ENCODE results near the gene KLHL7. TPM values are rescaled to one million over a fixed set of nuclear protein-coding genes. Genes with fewer than 3 reads are reported as not detected.

Gene KLHL7
- total RNA-seq, 1 donor from 2014 or later: 38.7 TPM

GRCh38 chr7:23200331-23200730, 94.7 kb downstream of the KLHL7 start:
- peaks cover under 1% of the 10 kb centered on the region for H3K27me3 Mint-ChIP-seq (ENCODE audit: low read depth, unreplicated experiment)
- DNase-seq (ENCODE audit: low read depth) (no peak), FAIRE-seq (no peak)
- Histone ChIP-seq H3K4me3 (ENCODE audit: insufficient read depth, low read depth, low read length) (no peak overlapping the region), H3K4me1 (ENCODE audit: insufficient read depth, low read length) (no peaks in the 10 kb centered on the region), H3K79me2 (ENCODE audit: insufficient read depth, low read length) (no peaks in the 10 kb centered on the region), H3K4me2 (ENCODE audit: low read length) (no peak overlapping the region), H2AFZ (ENCODE audit: low read depth, low read length) (no peak overlapping the region), H3K27me3 (ENCODE audit: insufficient read depth, low read length) (no peaks in the 10 kb centered on the region), H3K9me3 (ENCODE audit: insufficient read depth, low read depth, low read length) (no peaks in the 10 kb centered on the region), H4K20me1 (ENCODE audit: insufficient read depth, low read length) (no peaks in the 10 kb centered on the region), H3K36me3 (ENCODE audit: insufficient read depth, low read length) (peaks cover 21% of the 10 kb centered on the region), H3K9ac (ENCODE audit: low read length) (no peak overlapping the region), H3K27ac (ENCODE audit: low read depth, low read length) (no peak overlapping the region)
- H3K4me1 Mint-ChIP-seq (ENCODE audit: low read depth, unreplicated experiment): no peaks in the 10 kb centered on the region
- H3K36me3 Mint-ChIP-seq (ENCODE audit: low read depth, unreplicated experiment): peaks cover 5% of the 10 kb centered on the region
- TF ChIP-seq EZH2 (IDR thresholded peaks at IDR 0.05; ENCODE audit: insufficient read depth, low read length) (no peak), CTCF (IDR thresholded peaks at IDR 0.05; ENCODE audit: insufficient read depth, low read depth, low read length) (no peak)
- no peak overlapping the region for H3K27ac Mint-ChIP-seq (ENCODE audit: unreplicated experiment)
- H3K9me3 Mint-ChIP-seq (ENCODE audit: unreplicated experiment): no peaks in the 10 kb centered on the region
- no peak overlapping the region for H3K4me3 Mint-ChIP-seq (ENCODE audit: unreplicated experiment)

- Mint-ChIP-seq H3K27ac (ENCODE audit: unreplicated experiment) (no peak overlapping the region), H3K9me3 (ENCODE audit: unreplicated experiment) (no peaks in the 10 kb centered on the region)
- no peak for FAIRE-seq
Measured at GRCh38 chr7:23204241-23204640, 98.7 kb downstream of the KLHL7 start.

More at GRCh38 chr7:23204241-23204640, 98.7 kb downstream of the KLHL7 start:
- Mint-ChIP-seq H3K4me1 (ENCODE audit: low read depth, unreplicated experiment) (no peaks in the 10 kb centered on the region), H3K4me3 (ENCODE audit: unreplicated experiment) (no peak overlapping the region), H3K27me3 (ENCODE audit: low read depth, unreplicated experiment) (peaks cover 15% of the 10 kb centered on the region), H3K36me3 (ENCODE audit: low read depth, unreplicated experiment) (peaks cover 4% of the 10 kb centered on the region)
- no peaks in the 10 kb centered on the region for H3K27me3 ChIP-seq (ENCODE audit: insufficient read depth, low read length)
- no peak overlapping the region for H3K4me2 ChIP-seq (ENCODE audit: low read length)
- no peak overlapping the region for H3K9ac ChIP-seq (ENCODE audit: low read length)
- H3K4me1 ChIP-seq (ENCODE audit: insufficient read depth, low read length): no peaks in the 10 kb centered on the region
- no peak for DNase-seq (ENCODE audit: low read depth)
- peaks cover 12% of the 10 kb centered on the region for H3K36me3 ChIP-seq (ENCODE audit: insufficient read depth, low read length)
- H3K27ac ChIP-seq (ENCODE audit: low read depth, low read length): no peak overlapping the region
- no peaks in the 10 kb centered on the region for H4K20me1 ChIP-seq (ENCODE audit: insufficient read depth, low read length)
- H3K4me3 ChIP-seq (ENCODE audit: insufficient read depth, low read depth, low read length): no peak overlapping the region
- TF ChIP-seq CTCF (IDR thresholded peaks at IDR 0.05; ENCODE audit: insufficient read depth, low read depth, low read length): no peak
- no peak for TF ChIP-seq EZH2 (IDR thresholded peaks at IDR 0.05; ENCODE audit: insufficient read depth, low read length)
- H2AFZ ChIP-seq (ENCODE audit: low read depth, low read length): no peak overlapping the region
- peaks cover 2% of the 10 kb centered on the region for H3K9me3 ChIP-seq (ENCODE audit: insufficient read depth, low read depth, low read length)
- H3K79me2 ChIP-seq (ENCODE audit: insufficient read depth, low read length): no peaks in the 10 kb centered on the region

Measured in astrocyte (in vitro differentiated cells and primary cell).